Fibroblast of mammary gland (primary cell): ENCODE measurements around the gene PCNA.

ENCODE experiments used
- DNase-seq: peaks from one replicate; pipeline ENCODE4 v3.0.0-alpha.2; 2010; ENCODE audit warnings: low read depth
- H3K4me3 ChIP-seq: 2 replicates; pipeline ENCODE4 v1.5.1; 2011; ENCODE audit warnings: low read depth, mild to moderate bottlenecking, low read length, moderate library complexity; ENCODE audit not compliant: control insufficient read depth
- CTCF ChIP-seq: conservative IDR thresholded peaks from 2 replicates; pipeline ENCODE4 v1.5.1; 2011; ENCODE audit warnings: low read depth, low read length, inconsistent platforms; ENCODE audit not compliant: control insufficient read depth, insufficient read depth

The PCNA gene

GRCh38 chr20:5156675-5157448, 37.1 kb upstream of the PCNA start:
- TF ChIP-seq CTCF: no peak
- DNase-seq: peak; percentile 80
- no peak overlapping the region for H3K4me3 ChIP-seq

GRCh38 chr20:5155404-5155803, 35.6 kb upstream of the PCNA start:
- no peak for DNase-seq
- no peak overlapping the region for H3K4me3 ChIP-seq
- TF ChIP-seq CTCF: no peak

- no peak for DNase-seq
- no peak overlapping the region for H3K4me3 ChIP-seq
- no peak for TF ChIP-seq CTCF
Measured at GRCh38 chr20:5154543-5154925, 34.8 kb upstream of the PCNA start.

- no peak for TF ChIP-seq CTCF
- DNase-seq: peak; percentile 26
- no peak overlapping the region for H3K4me3 ChIP-seq
Measured at GRCh38 chr20:5153612-5154542, 34.1 kb upstream of the PCNA start.

- no peak overlapping the region for H3K4me3 ChIP-seq
- no peak for DNase-seq
- TF ChIP-seq CTCF: no peak
Measured at GRCh38 chr20:5153152-5153467, 33.4 kb upstream of the PCNA start.

- TF ChIP-seq CTCF: no peak
- no peak overlapping the region for H3K4me3 ChIP-seq
- DNase-seq: peak; percentile 77
Measured at GRCh38 chr20:5150226-5151076, 30.7 kb upstream of the PCNA start.
